ENCODE results near the gene GHITM.
"Not testable (repeated sequence)": the region's sequence is repeated elsewhere in the genome, so short reads cannot be mapped to it uniquely, and the experiment has no call there.

GHITM gene

GRCh38 chr10:84148006-84148597, 8.8 kb downstream of the GHITM start:
- DNase-seq (ENCODE audit: low read depth in 2 of 2), result not testable (repeated sequence)

- no peak for DNase-seq (ENCODE audit: low read depth in 2 of 2)
Measured at GRCh38 chr10:84149854-84150253, 10.5 kb downstream of the GHITM start.

- no peak for DNase-seq (ENCODE audit: low read depth in 2 of 2)
Measured at GRCh38 chr10:84152769-84153168, 13.5 kb downstream of the GHITM start.

- DNase-seq (ENCODE audit: low read depth in 2 of 2), result no peak
Measured at GRCh38 chr10:84155521-84155920, 16.2 kb downstream of the GHITM start.

GRCh38 chr10:84156009-84156408, 16.7 kb downstream of the GHITM start:
- no peak for DNase-seq (ENCODE audit: low read depth in 2 of 2)

- peak; percentile 51 to 60 for DNase-seq (ENCODE audit: low read depth in 2 of 2)
Measured at GRCh38 chr10:84156768-84157167, 17.5 kb downstream of the GHITM start.

GRCh38 chr10:84158061-84158460, 18.8 kb downstream of the GHITM start:
- no peak for DNase-seq (ENCODE audit: low read depth in 2 of 2)

- no peak for DNase-seq (ENCODE audit: low read depth in 2 of 2)
Measured at GRCh38 chr10:84158550-84158949, 19.2 kb downstream of the GHITM start.

GRCh38 chr10:84159076-84159685, 19.9 kb downstream of the GHITM start:
- DNase-seq (ENCODE audit: low read depth in 2 of 2), result no peak

- no peak for DNase-seq (ENCODE audit: low read depth in 2 of 2)
Measured at GRCh38 chr10:84160663-84161362, 21.5 kb downstream of the GHITM start.

- DNase-seq (ENCODE audit: low read depth in 2 of 2), result no peak
Measured at GRCh38 chr10:84163996-84164395, 24.7 kb downstream of the GHITM start.

GRCh38 chr10:84164442-84164841, 25.1 kb downstream of the GHITM start:
- no peak for DNase-seq (ENCODE audit: low read depth in 2 of 2)

- DNase-seq (ENCODE audit: low read depth in 2 of 2), result no peak
Measured at GRCh38 chr10:84166620-84167288, 27.4 kb downstream of the GHITM start.

- not testable (repeated sequence) for DNase-seq (ENCODE audit: low read depth in 2 of 2)
Measured at GRCh38 chr10:84167289-84167653, 28.0 kb downstream of the GHITM start.

GRCh38 chr10:84168382-84168781, 29.1 kb downstream of the GHITM start:
- not testable (repeated sequence) for DNase-seq (ENCODE audit: low read depth in 2 of 2)

GRCh38 chr10:84171237-84171636, 31.9 kb downstream of the GHITM start:
- not testable (repeated sequence) for DNase-seq (ENCODE audit: low read depth in 2 of 2)

GRCh38 chr10:84171700-84172466, 32.6 kb downstream of the GHITM start:
- DNase-seq (ENCODE audit: low read depth in 2 of 2), result not testable (repeated sequence)

- no peak for DNase-seq (ENCODE audit: low read depth in 2 of 2)
Measured at GRCh38 chr10:84172467-84173356, 33.4 kb downstream of the GHITM start.

- no peak for DNase-seq (ENCODE audit: low read depth in 2 of 2)
Measured at GRCh38 chr10:84173501-84173929, 34.2 kb downstream of the GHITM start, which contains the start of gene GPR15LG. Gene GPR15LG (plus strand): TSS chr10:84173801. CDS start chr10:84173852, 51 bp downstream.

- DNase-seq (ENCODE audit: low read depth in 2 of 2), result no peak
Measured at GRCh38 chr10:84175436-84175835, 36.1 kb downstream of the GHITM start.

- no peak for DNase-seq (ENCODE audit: low read depth in 2 of 2)
Measured at GRCh38 chr10:84176351-84176750, 37.0 kb downstream of the GHITM start.
